ACHN (cell line): ENCODE results near the gene DSTN.

Source experiments
- DNase-seq: peaks from one replicate; pipeline ENCODE4 v3.0.0-alpha.2; 2015
- in situ Hi-C: cut with HindIII; loops from 2 replicates; pipeline ENCODE4 v1.10.0; 2017; ENCODE audit warnings: low sequenced_read_pairs, low pct_ligation_motif_present, low pct_unique_long_range_greater_than_20kb

The DSTN gene

GRCh38 chr20:17629678-17630089 is 59.8 kb downstream of the DSTN start:
- in situ Hi-C loops: no loop called here
- DNase-seq: no peak

- DNase-seq: no peak
- in situ Hi-C loops: no loop called here
Observed at GRCh38 chr20:17630151-17630805, 60.4 kb downstream of the DSTN start.

DNA sequence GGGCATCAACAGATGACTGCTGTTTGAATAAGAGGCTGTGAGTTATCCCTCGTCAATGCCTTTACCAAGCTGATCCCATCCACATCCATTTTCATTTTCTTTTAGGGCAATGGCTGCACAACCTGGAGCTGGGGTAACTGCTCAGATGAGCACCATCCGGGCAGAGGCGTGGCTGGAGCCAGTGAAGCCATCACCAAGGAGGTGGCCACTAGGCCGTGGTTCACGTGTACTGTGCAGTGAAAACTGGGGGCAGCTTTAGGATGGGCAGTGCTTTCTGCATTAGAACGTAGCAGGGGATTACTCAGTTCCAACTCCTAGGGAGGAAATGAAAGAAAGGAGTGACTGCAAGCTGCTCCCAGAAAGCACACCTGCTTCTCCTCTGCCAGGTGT is 60.9 kb downstream of the DSTN start:
- in situ Hi-C loops: no loop called here
- DNase-seq: no peak

DNA sequence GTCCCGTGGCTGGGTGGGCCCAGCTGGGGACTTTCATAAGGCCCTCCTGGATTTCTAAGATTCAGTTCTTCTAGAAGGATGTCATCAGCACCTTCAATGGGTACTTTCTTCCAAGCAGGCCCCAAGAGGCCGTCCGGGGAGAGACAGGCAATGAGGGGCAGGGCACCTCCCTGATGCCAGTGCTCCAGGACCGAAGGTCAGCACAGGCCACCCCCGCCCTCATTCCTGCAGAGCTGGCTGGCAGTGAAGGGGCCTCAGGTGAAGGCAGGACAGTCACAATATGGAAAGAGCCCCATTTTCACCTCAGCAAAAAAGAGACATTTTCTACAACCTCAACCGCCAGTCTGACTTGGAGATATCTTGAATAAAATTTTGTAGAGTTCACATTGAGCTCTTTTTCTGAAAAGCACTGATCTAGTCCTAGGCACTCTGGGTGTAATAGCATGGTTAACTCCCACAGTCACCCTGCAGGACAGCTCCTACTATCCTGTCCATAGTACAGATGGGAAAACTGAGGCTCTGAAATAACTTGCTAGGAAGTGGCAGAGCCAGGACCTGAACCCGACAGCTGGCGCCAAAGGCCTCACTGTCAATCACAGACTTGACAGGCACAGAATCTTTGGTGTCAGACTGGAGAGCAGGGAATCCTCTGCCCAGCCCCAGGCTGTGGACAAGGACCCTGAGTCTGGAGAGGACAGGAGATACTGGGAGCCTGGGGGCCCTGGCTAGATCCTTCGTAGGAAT is 61.9 kb downstream of the DSTN start:
- DNase-seq: no peak
- in situ Hi-C loops: no loop called here

DNA sequence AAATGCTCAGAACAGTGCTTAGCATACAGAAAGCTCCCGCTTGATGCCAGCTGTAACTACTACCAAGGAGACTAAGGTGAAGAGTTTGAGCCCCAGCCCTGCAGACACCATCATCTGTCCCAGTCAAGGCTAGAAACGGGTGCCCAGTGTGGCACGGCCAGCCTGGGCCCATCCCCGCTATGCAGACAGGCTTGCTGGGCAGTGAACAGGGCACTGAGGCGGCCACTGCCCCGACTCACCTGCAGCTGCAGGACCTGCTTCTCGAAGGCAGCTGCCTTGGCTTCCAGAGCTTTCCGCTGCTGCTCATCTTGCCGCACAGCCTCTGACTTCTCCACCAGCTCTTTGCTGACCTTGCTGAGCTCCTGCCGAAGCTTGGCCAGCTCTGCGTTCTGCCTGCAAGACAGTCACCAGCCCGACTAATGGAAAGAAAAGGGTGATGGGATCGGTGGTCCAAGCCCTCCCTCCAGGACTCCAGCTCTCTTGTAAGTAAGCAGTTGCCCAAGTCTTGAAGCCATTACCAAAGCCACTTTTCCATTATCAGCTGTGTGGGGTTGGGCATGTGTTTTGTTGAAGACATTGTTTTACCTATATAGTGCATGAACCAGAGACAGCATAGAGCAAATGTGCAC is 63.5 kb downstream of the DSTN start:
- in situ Hi-C loops: no loop called here
- no peak for DNase-seq

GRCh38 chr20:17633850-17634500 is 64.1 kb downstream of the DSTN start:
- no peak for DNase-seq
- in situ Hi-C loops: no loop called here

DNA sequence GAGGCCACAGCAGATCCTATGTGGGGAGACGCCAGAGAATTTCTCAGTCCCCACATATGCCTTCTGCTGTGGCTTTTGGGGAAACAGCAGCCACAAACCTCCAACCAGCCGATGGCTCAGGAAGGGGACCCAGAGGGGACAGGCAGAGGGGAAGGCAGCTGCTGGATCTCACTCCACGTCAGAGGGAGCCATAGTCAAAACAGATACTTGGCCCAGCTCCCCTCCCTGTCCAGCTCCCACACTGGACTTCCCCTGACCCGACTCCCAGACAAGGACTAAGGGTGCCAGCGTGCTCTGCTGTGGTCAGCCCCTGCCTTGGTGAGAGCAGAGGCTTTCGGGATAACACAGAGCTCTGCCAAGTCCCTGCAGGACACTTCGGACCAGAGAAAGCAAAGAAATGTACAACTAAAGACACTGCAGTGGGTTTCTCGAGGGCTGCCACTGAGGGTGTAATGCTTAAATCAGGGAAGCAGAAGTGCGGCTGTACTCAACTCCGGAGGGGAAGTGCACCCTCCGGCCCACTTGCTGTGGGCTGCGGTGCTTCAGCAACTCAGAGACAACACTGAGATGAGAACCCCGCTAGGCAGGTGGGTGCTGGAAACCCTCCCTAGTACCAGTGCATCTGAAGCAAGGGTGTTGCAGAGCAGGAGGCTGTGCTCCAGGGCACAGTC is 64.9 kb downstream of the DSTN start:
- DNase-seq: no peak
- in situ Hi-C loops: no loop called here

DNA sequence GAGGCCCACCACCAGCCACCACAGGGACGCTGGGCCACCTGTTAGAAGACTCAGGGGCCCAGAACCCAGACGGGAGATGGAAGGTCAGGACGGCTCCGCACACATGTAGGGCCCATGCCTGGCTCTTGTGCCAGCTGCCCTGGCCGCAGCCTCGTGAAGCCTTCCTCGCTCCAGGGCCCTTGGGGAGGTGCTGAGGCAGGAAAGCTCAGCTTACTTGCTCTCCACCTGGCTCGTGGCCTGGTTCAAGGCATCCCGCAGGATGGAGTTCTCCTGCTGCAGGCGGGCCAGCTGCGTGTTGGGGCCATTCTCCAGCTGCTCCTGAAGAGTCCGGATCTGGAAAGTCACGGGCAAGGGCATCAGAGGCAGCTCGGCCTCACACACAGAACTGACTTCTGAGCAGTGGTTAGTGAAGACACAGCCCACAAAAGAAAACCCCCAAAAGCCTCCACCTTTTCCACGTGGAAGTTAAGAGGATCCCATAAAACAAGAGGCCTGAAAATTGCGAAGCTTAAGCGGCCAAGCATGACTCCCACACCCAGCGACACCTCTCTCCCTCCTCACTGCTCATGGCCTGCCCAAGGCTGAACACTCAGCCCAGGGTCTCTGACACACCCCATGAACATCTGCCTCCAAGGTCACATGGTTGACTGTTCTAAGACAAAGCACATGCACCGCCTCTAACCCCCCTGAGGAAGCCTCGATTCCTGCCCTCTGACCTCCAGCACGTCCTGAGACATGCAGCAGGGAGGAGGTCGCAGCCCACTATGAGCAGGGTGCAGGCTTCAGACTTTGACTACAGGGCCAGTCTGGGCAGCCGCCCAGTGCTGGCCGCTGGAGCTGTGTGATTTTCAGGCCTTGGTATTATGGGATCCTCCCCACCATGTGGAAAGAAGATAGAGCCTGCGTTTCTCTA is 65.7 kb downstream of the DSTN start:
- in situ Hi-C loops: no loop called here
- no peak for DNase-seq

DNA sequence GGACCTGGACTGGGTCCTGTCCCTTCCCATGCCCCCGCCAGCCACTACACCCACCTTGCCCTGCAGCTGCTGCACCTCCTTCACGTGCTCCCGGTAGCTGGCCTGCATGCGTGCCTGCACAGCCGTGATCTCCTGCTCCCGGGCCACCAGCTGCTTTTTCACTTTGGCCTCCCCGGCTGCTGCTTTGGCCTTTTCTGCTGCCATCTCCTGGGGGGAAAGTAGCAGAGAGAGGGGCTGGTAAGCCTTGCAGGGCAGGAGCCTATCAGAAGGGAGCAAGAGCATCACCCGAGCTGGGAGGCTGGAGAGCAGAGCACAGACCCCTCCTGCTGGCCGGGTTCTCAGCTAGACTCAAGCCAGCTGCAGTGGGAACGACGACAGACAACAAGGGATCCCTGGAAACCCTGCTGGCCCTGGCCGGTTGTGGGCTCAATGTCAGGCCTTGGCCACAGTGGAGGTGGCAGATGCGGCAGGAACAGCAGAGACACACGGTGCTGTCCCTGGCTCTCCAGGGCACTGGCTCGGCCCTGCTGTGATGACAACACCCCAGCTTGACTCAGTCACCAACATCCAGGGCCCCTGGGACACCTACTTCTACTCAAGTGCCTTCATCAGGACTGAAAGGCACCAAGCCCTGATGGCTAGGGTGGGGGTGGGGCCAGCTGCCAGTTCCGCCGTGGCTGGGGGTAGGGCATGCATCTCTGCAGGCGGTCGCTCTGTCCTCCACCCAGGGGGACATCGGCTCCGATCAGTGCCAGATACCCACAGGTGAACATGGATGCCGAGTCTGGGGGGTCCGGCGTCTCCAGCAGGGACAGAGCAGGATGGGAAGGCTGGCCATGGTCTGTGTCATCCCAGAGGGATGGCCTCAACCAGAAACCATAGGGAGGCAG is 66.9 kb downstream of the DSTN start:
- in situ Hi-C loops: no loop called here

GRCh38 chr20:17637413-17637780 is 67.5 kb downstream of the DSTN start:
- in situ Hi-C loops: no loop called here
- no peak for DNase-seq

More for the DNA sequence above, 66.9 kb downstream of the DSTN start:
- DNase-seq: no peak

DNA sequence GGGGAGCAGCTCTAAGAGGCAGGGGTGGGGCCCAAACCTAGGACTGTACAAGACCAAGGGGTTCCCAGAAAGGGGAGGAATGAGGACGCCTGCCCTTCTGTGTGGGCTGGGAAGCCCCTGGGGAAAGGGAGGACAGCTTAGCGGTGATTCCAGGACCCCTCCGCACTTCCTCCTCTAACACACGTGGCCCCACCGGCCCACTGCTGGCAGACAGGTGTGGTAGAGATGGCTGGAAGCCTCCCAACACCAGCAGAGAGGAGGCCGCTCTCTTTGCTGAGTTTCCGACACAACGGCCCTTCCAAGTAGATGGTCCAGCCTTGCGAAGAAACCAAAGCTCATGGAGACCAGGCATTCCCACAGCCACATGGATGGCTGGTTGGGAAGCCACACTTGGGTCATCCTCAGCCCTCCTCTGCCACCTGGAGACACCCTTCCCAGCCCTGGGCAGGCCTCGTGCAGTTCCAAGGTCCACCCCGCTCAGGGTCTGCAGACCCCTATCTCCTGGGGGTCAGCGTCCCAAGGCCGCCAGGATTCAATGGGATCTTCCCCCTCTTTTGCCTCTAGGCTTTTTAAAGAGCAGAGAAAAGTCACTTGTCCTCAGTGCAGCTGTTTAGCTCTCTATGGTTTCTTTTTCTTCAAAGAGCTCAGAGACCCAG is 68.2 kb downstream of the DSTN start:
- no peak for DNase-seq
- in situ Hi-C loops: no loop called here

GRCh38 chr20:17638835-17639407 is 69.0 kb downstream of the DSTN start:
- DNase-seq: no peak
- in situ Hi-C loops: no loop called here

DNA sequence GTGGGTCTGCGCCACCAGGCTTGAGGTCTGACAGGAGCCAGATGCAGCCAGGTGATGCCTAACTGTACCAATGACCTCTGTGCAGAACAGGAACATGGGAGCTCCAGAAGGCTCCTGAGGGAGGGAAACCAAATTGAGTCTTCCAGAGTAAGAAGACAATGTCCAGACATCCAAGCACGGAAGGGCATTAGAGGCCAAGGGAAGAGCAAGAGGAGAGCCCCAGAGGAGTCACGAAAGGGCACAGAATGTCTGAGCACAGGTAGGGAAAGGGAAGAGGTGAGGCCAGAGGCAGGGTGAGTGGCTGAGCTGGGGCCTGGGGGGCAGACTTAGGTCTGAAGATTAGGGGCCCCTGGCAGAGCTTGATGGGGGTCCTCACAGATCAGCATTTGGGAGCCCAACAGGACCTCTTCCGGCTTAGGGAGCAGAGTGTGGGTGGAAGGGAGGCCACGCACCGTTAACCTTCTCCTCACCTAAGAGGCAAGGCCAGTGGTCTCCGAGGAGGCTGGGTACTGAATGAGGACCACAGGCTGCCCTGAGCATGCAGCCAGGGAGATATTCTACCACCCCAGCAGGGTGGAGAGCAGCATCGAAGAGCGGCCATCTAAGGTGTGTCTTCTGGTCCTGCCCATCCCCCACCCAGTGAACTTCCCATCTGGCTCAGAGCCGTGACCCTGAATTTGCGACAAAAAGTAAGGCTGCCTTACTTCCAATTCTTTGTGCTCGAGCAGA is 70.4 kb downstream of the DSTN start:
- in situ Hi-C loops: no loop called here
- DNase-seq: no peak

DNA sequence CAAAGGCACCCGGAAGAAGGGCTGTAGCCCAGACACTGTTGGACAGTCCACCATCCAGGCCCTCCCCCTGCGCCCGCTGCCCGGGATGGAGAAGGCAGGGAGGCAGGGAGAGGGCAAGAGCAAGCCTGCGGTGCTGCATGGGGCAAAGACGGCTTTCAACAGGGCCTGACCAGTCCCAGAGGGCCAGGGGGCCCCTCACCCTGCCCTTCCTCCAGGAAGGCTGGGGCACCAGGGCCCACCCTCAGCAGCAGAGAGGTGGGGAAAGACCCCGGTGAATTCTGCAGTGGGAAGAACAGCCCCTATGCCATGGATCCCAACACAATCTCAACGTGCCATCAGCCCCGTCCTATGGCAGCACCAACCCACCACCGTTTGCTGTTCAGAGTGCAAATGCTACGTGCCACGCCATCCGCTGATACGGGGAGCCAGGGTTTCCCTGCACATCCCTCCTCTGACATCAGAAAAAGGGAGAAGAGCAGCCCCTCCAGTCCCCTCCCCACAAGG is 71.1 kb downstream of the DSTN start:
- in situ Hi-C loops: no loop called here
- DNase-seq: no peak

DNA sequence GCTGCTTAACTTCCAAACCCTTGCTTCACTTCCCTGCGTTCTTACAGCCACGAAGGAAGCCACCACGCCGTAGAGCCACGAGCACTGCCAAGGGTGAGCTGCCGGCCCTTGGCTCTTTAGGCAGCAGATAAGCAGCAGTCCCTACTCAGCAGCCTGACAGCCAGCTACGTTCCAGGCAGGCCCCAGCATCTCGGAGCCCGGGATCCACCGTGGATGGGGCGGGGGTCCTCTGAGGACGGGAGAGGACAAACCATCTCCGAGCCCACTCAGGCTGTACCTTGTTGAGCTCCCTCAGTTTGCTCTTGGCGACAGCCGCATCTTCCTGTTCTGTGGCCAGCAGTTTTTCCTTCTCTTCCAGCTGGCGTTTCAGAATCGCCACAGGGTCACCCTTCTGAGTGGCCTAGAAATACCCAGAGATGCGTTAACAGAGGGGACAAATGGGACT is 71.7 kb downstream of the DSTN start:
- in situ Hi-C loops: no loop called here

More for the DNA sequence above, 71.7 kb downstream of the DSTN start:
- DNase-seq: no peak
